ENCODE results near the gene TRIM9. TPM values are rescaled to one million over a fixed set of nuclear protein-coding genes. Genes with fewer than 3 reads are reported as not detected.

Gene TRIM9
- polyA plus RNA-seq, 1 donor: 2.7 TPM

- DNase-seq: no peak
- H3K36me3 ChIP-seq (ENCODE audit: control insufficient read depth, insufficient read depth, low read length): no peaks in the 10 kb centered on the region
- WGBS (ENCODE audit: insufficient coverage, low lambda C conversion rate): no CpG with 5 or more reads among the region's 4 CpGs
- no peak overlapping the region for H3K4me3 ChIP-seq (ENCODE audit: low read length)
- no peaks in the 10 kb centered on the region for H3K9me3 ChIP-seq (ENCODE audit: control insufficient read depth, low read depth, low read length)
- no peak overlapping the region for H3K27ac ChIP-seq (ENCODE audit: low read length)
- peaks cover 2% of the 10 kb centered on the region for H3K27me3 ChIP-seq (ENCODE audit: control insufficient read depth, insufficient read depth, low read length)
- no peaks in the 10 kb centered on the region for H3K4me1 ChIP-seq (ENCODE audit: control insufficient read depth, insufficient read depth, low read length)
Measured at GRCh38 chr14:51081209-51081608, 13.7 kb downstream of the TRIM9 start.

GRCh38 chr14:51080645-51081044, 14.3 kb downstream of the TRIM9 start:
- Histone ChIP-seq H3K4me3 (ENCODE audit: low read length) (no peak overlapping the region), H3K27ac (ENCODE audit: low read length) (no peak overlapping the region), H3K4me1 (ENCODE audit: control insufficient read depth, insufficient read depth, low read length) (no peaks in the 10 kb centered on the region), H3K36me3 (ENCODE audit: control insufficient read depth, insufficient read depth, low read length) (no peaks in the 10 kb centered on the region), H3K27me3 (ENCODE audit: control insufficient read depth, insufficient read depth, low read length) (peaks cover 2% of the 10 kb centered on the region), H3K9me3 (ENCODE audit: control insufficient read depth, low read depth, low read length) (no peaks in the 10 kb centered on the region)
- no peak for DNase-seq
- WGBS (ENCODE audit: insufficient coverage, low lambda C conversion rate): no CpG with 5 or more reads among the region's 3 CpGs

- no peaks in the 10 kb centered on the region for H3K4me1 ChIP-seq (ENCODE audit: control insufficient read depth, insufficient read depth, low read length)
- DNase-seq: no peak
- H3K27me3 ChIP-seq (ENCODE audit: control insufficient read depth, insufficient read depth, low read length): peaks cover 2% of the 10 kb centered on the region
- no peak overlapping the region for H3K4me3 ChIP-seq (ENCODE audit: low read length)
- H3K9me3 ChIP-seq (ENCODE audit: control insufficient read depth, low read depth, low read length): no peaks in the 10 kb centered on the region
- no peak overlapping the region for H3K27ac ChIP-seq (ENCODE audit: low read length)
- no peaks in the 10 kb centered on the region for H3K36me3 ChIP-seq (ENCODE audit: control insufficient read depth, insufficient read depth, low read length)
- no CpG with 5 or more reads among the region's 1 CpG for WGBS (ENCODE audit: insufficient coverage, low lambda C conversion rate)
Measured at GRCh38 chr14:51079489-51079888, 15.4 kb downstream of the TRIM9 start.

GRCh38 chr14:51079085-51079484, 15.8 kb downstream of the TRIM9 start:
- DNase-seq: no peak
- no CpG with 5 or more reads among the region's 1 CpG for WGBS (ENCODE audit: insufficient coverage, low lambda C conversion rate)
- H3K27ac ChIP-seq (ENCODE audit: low read length): no peak overlapping the region
- H3K27me3 ChIP-seq (ENCODE audit: control insufficient read depth, insufficient read depth, low read length): peaks cover 2% of the 10 kb centered on the region
- no peaks in the 10 kb centered on the region for H3K9me3 ChIP-seq (ENCODE audit: control insufficient read depth, low read depth, low read length)
- H3K4me3 ChIP-seq (ENCODE audit: low read length): no peak overlapping the region
- H3K4me1 ChIP-seq (ENCODE audit: control insufficient read depth, insufficient read depth, low read length): no peaks in the 10 kb centered on the region
- no peaks in the 10 kb centered on the region for H3K36me3 ChIP-seq (ENCODE audit: control insufficient read depth, insufficient read depth, low read length)

- Histone ChIP-seq H3K9me3 (ENCODE audit: control insufficient read depth, low read depth, low read length) (no peaks in the 10 kb centered on the region), H3K36me3 (ENCODE audit: control insufficient read depth, insufficient read depth, low read length) (no peaks in the 10 kb centered on the region), H3K4me1 (ENCODE audit: control insufficient read depth, insufficient read depth, low read length) (no peaks in the 10 kb centered on the region), H3K4me3 (ENCODE audit: low read length) (no peak overlapping the region), H3K27me3 (ENCODE audit: control insufficient read depth, insufficient read depth, low read length) (no peaks in the 10 kb centered on the region), H3K27ac (ENCODE audit: low read length) (no peak overlapping the region)
- WGBS (ENCODE audit: insufficient coverage, low lambda C conversion rate): 100% methylated on average over 1 of the region's 8 CpGs
- DNase-seq: no peak
Measured at GRCh38 chr14:51074701-51075385, 20.1 kb downstream of the TRIM9 start.

GRCh38 chr14:51073731-51074130, 21.2 kb downstream of the TRIM9 start:
- no peaks in the 10 kb centered on the region for H3K4me1 ChIP-seq (ENCODE audit: control insufficient read depth, insufficient read depth, low read length)
- DNase-seq: no peak
- H3K9me3 ChIP-seq (ENCODE audit: control insufficient read depth, low read depth, low read length): no peaks in the 10 kb centered on the region
- no peak overlapping the region for H3K27ac ChIP-seq (ENCODE audit: low read length)
- H3K4me3 ChIP-seq (ENCODE audit: low read length): no peak overlapping the region
- no CpG with 5 or more reads among the region's 2 CpGs for WGBS (ENCODE audit: insufficient coverage, low lambda C conversion rate)
- no peaks in the 10 kb centered on the region for H3K27me3 ChIP-seq (ENCODE audit: control insufficient read depth, insufficient read depth, low read length)
- H3K36me3 ChIP-seq (ENCODE audit: control insufficient read depth, insufficient read depth, low read length): no peaks in the 10 kb centered on the region

GRCh38 chr14:51072976-51073375, 21.9 kb downstream of the TRIM9 start:
- H3K9me3 ChIP-seq (ENCODE audit: control insufficient read depth, low read depth, low read length): no peaks in the 10 kb centered on the region
- no peak overlapping the region for H3K27ac ChIP-seq (ENCODE audit: low read length)
- no peaks in the 10 kb centered on the region for H3K27me3 ChIP-seq (ENCODE audit: control insufficient read depth, insufficient read depth, low read length)
- H3K36me3 ChIP-seq (ENCODE audit: control insufficient read depth, insufficient read depth, low read length): no peaks in the 10 kb centered on the region
- no peak for DNase-seq
- no peaks in the 10 kb centered on the region for H3K4me1 ChIP-seq (ENCODE audit: control insufficient read depth, insufficient read depth, low read length)
- H3K4me3 ChIP-seq (ENCODE audit: low read length): no peak overlapping the region

- no peak overlapping the region for H3K4me3 ChIP-seq (ENCODE audit: low read length)
- WGBS (ENCODE audit: insufficient coverage, low lambda C conversion rate): no CpG with 5 or more reads among the region's 5 CpGs
- H3K4me1 ChIP-seq (ENCODE audit: control insufficient read depth, insufficient read depth, low read length): no peaks in the 10 kb centered on the region
- no peak for DNase-seq
- H3K27ac ChIP-seq (ENCODE audit: low read length): no peak overlapping the region
- H3K9me3 ChIP-seq (ENCODE audit: control insufficient read depth, low read depth, low read length): no peaks in the 10 kb centered on the region
- H3K36me3 ChIP-seq (ENCODE audit: control insufficient read depth, insufficient read depth, low read length): no peaks in the 10 kb centered on the region
- no peaks in the 10 kb centered on the region for H3K27me3 ChIP-seq (ENCODE audit: control insufficient read depth, insufficient read depth, low read length)
Measured at GRCh38 chr14:51071857-51072256, 23.0 kb downstream of the TRIM9 start.

- Histone ChIP-seq H3K36me3 (ENCODE audit: control insufficient read depth, insufficient read depth, low read length) (no peaks in the 10 kb centered on the region), H3K4me3 (ENCODE audit: low read length) (no peak overlapping the region), H3K27me3 (ENCODE audit: control insufficient read depth, insufficient read depth, low read length) (no peaks in the 10 kb centered on the region), H3K27ac (ENCODE audit: low read length) (no peak overlapping the region), H3K9me3 (ENCODE audit: control insufficient read depth, low read depth, low read length) (no peaks in the 10 kb centered on the region), H3K4me1 (ENCODE audit: control insufficient read depth, insufficient read depth, low read length) (no peaks in the 10 kb centered on the region)
- no peak for DNase-seq
- WGBS (ENCODE audit: insufficient coverage, low lambda C conversion rate): 100% methylated on average over 1 of the region's 4 CpGs
Measured at GRCh38 chr14:51070726-51071125, 24.2 kb downstream of the TRIM9 start.

GRCh38 chr14:51069055-51069454, 25.9 kb downstream of the TRIM9 start:
- H3K4me1 ChIP-seq (ENCODE audit: control insufficient read depth, insufficient read depth, low read length): no peaks in the 10 kb centered on the region

GRCh38 chr14:51068268-51068667, 26.6 kb downstream of the TRIM9 start:
- Histone ChIP-seq H3K36me3 (ENCODE audit: control insufficient read depth, insufficient read depth, low read length) (no peaks in the 10 kb centered on the region), H3K4me3 (ENCODE audit: low read length) (no peak overlapping the region), H3K27ac (ENCODE audit: low read length) (no peak overlapping the region), H3K9me3 (ENCODE audit: control insufficient read depth, low read depth, low read length) (no peaks in the 10 kb centered on the region), H3K27me3 (ENCODE audit: control insufficient read depth, insufficient read depth, low read length) (no peaks in the 10 kb centered on the region), H3K4me1 (ENCODE audit: control insufficient read depth, insufficient read depth, low read length) (no peaks in the 10 kb centered on the region)
- DNase-seq: no peak
- WGBS (ENCODE audit: insufficient coverage, low lambda C conversion rate): no CpG with 5 or more reads among the region's 2 CpGs

More at GRCh38 chr14:51069055-51069454, 25.9 kb downstream of the TRIM9 start:
- Histone ChIP-seq H3K36me3 (ENCODE audit: control insufficient read depth, insufficient read depth, low read length) (no peaks in the 10 kb centered on the region), H3K27me3 (ENCODE audit: control insufficient read depth, insufficient read depth, low read length) (no peaks in the 10 kb centered on the region), H3K27ac (ENCODE audit: low read length) (no peak overlapping the region), H3K4me3 (ENCODE audit: low read length) (no peak overlapping the region), H3K9me3 (ENCODE audit: control insufficient read depth, low read depth, low read length) (no peaks in the 10 kb centered on the region)
- no peak for DNase-seq
